Neural cell (in vitro differentiated cells): Measurements from ENCODE around the gene TRABD2B. TPM values are rescaled to one million over a fixed set of nuclear protein-coding genes. Genes with fewer than 3 reads are reported as not detected.

Experiments
- H2AFZ ChIP-seq: fragments of 200-600, 300-800 bp; sonication (generic), shearing (Covaris generic); 2 replicates; pipeline ENCODE4 v1.6.0; 2014; ENCODE audit warnings: low read depth, mild to moderate bottlenecking, antibody characterized with exemption, low read length, moderate library complexity
- H3F3A ChIP-seq: fragments of 200-600 bp; shearing (Covaris generic); 2 replicates; pipeline ENCODE4 v1.6.1; 2016; ENCODE audit warnings: mild to moderate bottlenecking, moderate library complexity, mixed read lengths, antibody characterized with exemption, low read length; ENCODE audit not compliant: insufficient read depth, poor library complexity, severe bottlenecking
- H3K27ac ChIP-seq: fragments of 200-600, 300-800 bp; sonication (generic), shearing (Covaris generic); 2 replicates; pipeline ENCODE4 v1.5.1; 2014; ENCODE audit warnings: mild to moderate bottlenecking, low read length, moderate library complexity
- H3K27me3 ChIP-seq: fragments of 300-800, 200-600 bp; sonication (generic), shearing (Covaris generic); 2 replicates; pipeline ENCODE4 v1.6.0; 2014; ENCODE audit warnings: mild to moderate bottlenecking, low read depth, low read length, moderate library complexity; ENCODE audit not compliant: insufficient read depth
- H3K36me3 ChIP-seq: fragments of 300-800, 200-600 bp; sonication (generic), shearing (Covaris generic); 2 replicates; pipeline ENCODE4 v1.5.1; 2014; ENCODE audit warnings: mild to moderate bottlenecking, antibody characterized with exemption, low read length, moderate library complexity; ENCODE audit not compliant: insufficient read depth
- H3K4me2 ChIP-seq: fragments of 300-800, 200-600 bp; sonication (generic), shearing (Covaris generic); 2 replicates; pipeline ENCODE4 v1.6.0; 2014; ENCODE audit warnings: mild to moderate bottlenecking, low read length
- H3K4me3 ChIP-seq: fragments of 300-800, 200-600 bp; sonication (generic), shearing (Covaris generic); 2 replicates; pipeline ENCODE4 v1.5.1; 2014; ENCODE audit warnings: mild to moderate bottlenecking, low read length, moderate library complexity
- H3K79me2 ChIP-seq: fragments of 200-600 bp; shearing (Covaris generic); replicated peaks from 2 replicates; pipeline ENCODE4 v1.6.0; 2014; ENCODE audit warnings: mild to moderate bottlenecking, low read length, moderate library complexity; ENCODE audit not compliant: insufficient read depth
- H3K9ac ChIP-seq: fragments of 300-800, 200-600 bp; sonication (generic), shearing (Covaris generic); 2 replicates; pipeline ENCODE4 v1.6.1; 2016; ENCODE audit warnings: mild to moderate bottlenecking, low read length, mixed read lengths
- H3K9me2 ChIP-seq: fragments of 200-600 bp; shearing (Covaris generic); 2 replicates; pipeline ENCODE4 v1.6.1; 2016; ENCODE audit warnings: mild to moderate bottlenecking, low read length, mixed read lengths; ENCODE audit not compliant: insufficient read depth
- H3K9me3 ChIP-seq: fragments of 200-600, 300-800 bp; sonication (generic), shearing (Covaris generic); 2 replicates; pipeline ENCODE4 v1.6.1; 2016; ENCODE audit warnings: mild to moderate bottlenecking, mixed run types, low read length, moderate library complexity, mixed read lengths
- H4K20me1 ChIP-seq: fragments of 200-600 bp; shearing (Covaris generic); 2 replicates; pipeline ENCODE4 v1.6.1; 2016; ENCODE audit warnings: mild to moderate bottlenecking, mixed run types; ENCODE audit not compliant: insufficient read depth
- CTCF ChIP-seq: fragments of 450-650 bp; IDR thresholded peaks from 2 replicates; pipeline ENCODE4 v1.5.1; 2014; ENCODE audit warnings: antibody characterized with exemption, mild to moderate bottlenecking, moderate library complexity; ENCODE audit not compliant: poor library complexity, severe bottlenecking
- EP300 ChIP-seq: fragments of 450-650 bp; conservative IDR thresholded peaks from 2 replicates; pipeline ENCODE4 v1.6.1; 2014; ENCODE audit warnings: antibody characterized with exemption, mild to moderate bottlenecking, moderate library complexity; ENCODE audit not compliant: poor library complexity, severe bottlenecking
- EZH2 ChIP-seq: fragments of 200-600, 300-800 bp; shearing (Covaris generic), sonication (generic); IDR thresholded peaks from 2 replicates; pipeline ENCODE4 v1.6.1; 2014; ENCODE audit warnings: antibody characterized with exemption, low read length, borderline replicate concordance, mild to moderate bottlenecking; ENCODE audit not compliant: insufficient read depth, poor library complexity, severe bottlenecking
- MXI1 ChIP-seq: fragments of 450-650 bp; conservative IDR thresholded peaks from 2 replicates; pipeline ENCODE4 v1.6.1; 2014; ENCODE audit warnings: antibody characterized with exemption, mild to moderate bottlenecking; ENCODE audit not compliant: poor library complexity, severe bottlenecking
- POLR2AphosphoS5 ChIP-seq: IDR thresholded peaks from 2 replicates; pipeline ENCODE4 v1.6.1; 2012
- RAD21 ChIP-seq: fragments of 450-650 bp; conservative IDR thresholded peaks from 2 replicates; pipeline ENCODE4 v1.6.1; 2014; ENCODE audit warnings: antibody characterized with exemption, mild to moderate bottlenecking, moderate library complexity
- REST ChIP-seq: IDR thresholded peaks from 2 replicates; pipeline ENCODE4 v1.6.1; 2012; ENCODE audit warnings: borderline replicate concordance
- SMC3 ChIP-seq: fragments of 450-650 bp; conservative IDR thresholded peaks from 2 replicates; pipeline ENCODE4 v1.6.1; 2014; ENCODE audit warnings: antibody characterized with exemption, mild to moderate bottlenecking, moderate library complexity; ENCODE audit not compliant: poor library complexity
- TAF1 ChIP-seq: IDR thresholded peaks from 2 replicates; pipeline ENCODE4 v1.6.1; 2012; ENCODE audit warnings: low read depth
- polyA plus RNA-seq: library from polyadenylated mRNA; depleted of rRNA; stranded (reverse); fragments of >200 nt; gene quantifications from 2 replicates; pipeline ENCODE4 v1.2.3, GENCODE V29; 2014

Gene TRABD2B
- polyA plus RNA-seq, 1 donor from 2014 or later: 0.02 TPM

- no peaks in the 10 kb centered on the region for H4K20me1 ChIP-seq
- H3K9ac ChIP-seq: no peak overlapping the region
- no peaks in the 10 kb centered on the region for H3F3A ChIP-seq
- no peaks in the 10 kb centered on the region for H3K9me2 ChIP-seq
- no peak overlapping the region for H3K4me3 ChIP-seq
- no peaks in the 10 kb centered on the region for H3K79me2 ChIP-seq
- no peaks in the 10 kb centered on the region for H3K36me3 ChIP-seq
- H3K4me2 ChIP-seq: no peak overlapping the region
- H3K27me3 ChIP-seq: no peaks in the 10 kb centered on the region
- no peak for TF ChIP-seq RAD21
- H3K9me3 ChIP-seq: no peaks in the 10 kb centered on the region
- no peak overlapping the region for H3K27ac ChIP-seq
- H2AFZ ChIP-seq: no peak overlapping the region
These were observed 212.7 kb downstream of the TRABD2B start for GRCh38 chr1:47784497-47784822.

DNA sequence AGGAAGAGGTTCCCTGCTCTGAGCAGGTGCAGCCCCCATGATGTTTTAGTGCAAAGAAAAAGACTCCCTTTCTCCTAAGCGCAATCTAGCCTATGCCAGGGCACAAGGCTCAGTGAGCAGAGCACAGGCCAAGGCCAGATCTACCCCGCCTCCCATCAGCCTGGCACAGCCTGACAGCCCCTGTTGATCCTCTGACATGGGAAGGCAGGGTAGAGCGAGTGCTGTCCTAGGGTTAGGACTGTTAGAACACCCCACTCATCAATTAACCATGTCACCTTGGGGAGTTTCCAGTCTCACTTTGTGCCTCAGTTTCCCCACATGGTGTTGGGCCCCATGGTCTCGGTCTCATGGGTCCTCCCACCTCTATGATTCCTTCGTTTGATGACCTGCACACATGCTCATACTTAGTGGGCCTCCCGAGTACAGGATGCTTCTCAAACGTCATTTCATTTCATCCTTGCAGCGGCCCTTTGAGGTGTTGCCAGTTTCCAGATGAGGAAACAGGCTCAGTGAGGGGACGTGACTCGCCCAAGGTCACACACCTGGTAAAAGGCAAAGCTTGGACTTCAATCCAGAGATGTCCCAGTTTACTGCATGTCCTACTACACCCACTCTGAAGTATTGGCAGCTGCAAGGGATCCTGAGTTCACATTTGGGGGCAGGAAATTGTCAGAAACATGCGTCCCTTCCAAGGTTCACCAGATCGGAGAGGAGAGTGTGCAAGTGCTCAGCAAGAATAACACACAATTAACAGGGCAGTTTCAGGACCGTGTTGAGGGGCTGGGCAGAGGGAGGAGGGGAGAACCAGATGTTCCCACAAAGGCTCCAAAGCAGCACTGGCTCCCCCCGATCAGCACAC, 213.3 kb downstream of the TRABD2B start:
- Histone ChIP-seq H2AFZ (no peak overlapping the region), H3K9me2 (no peaks in the 10 kb centered on the region), H3K9me3 (no peaks in the 10 kb centered on the region), H3K4me2 (no peak overlapping the region), H3K4me3 (no peak overlapping the region), H3K79me2 (no peaks in the 10 kb centered on the region), H3K27ac (no peak overlapping the region), H3K9ac (no peak overlapping the region), H3F3A (no peaks in the 10 kb centered on the region), H4K20me1 (no peaks in the 10 kb centered on the region), H3K36me3 (no peaks in the 10 kb centered on the region), H3K27me3 (no peaks in the 10 kb centered on the region)
- no peak for TF ChIP-seq TAF1
- no peak for TF ChIP-seq RAD21
- TF ChIP-seq REST: no peak
- TF ChIP-seq CTCF: no peak
- no peak for TF ChIP-seq MXI1
- TF ChIP-seq SMC3: no peak
- no peak for TF ChIP-seq EZH2
- TF ChIP-seq POLR2AphosphoS5: no peak
- no peak for TF ChIP-seq EP300
